Loucy (cell line): ENCODE measurements around the gene ASTN2.

Experiments used
- H2AFZ ChIP-seq: fragments of 200-600 bp; sonication (generic); 2 replicates; pipeline ENCODE4 v1.6.0; 2016; ENCODE audit warnings: antibody characterized with exemption, mild to moderate bottlenecking, low read length, moderate library complexity
- H3F3A ChIP-seq: fragments of 200-600 bp; 2 replicates; pipeline ENCODE4 v1.6.0; 2016; ENCODE audit warnings: antibody characterized with exemption, low read depth, mild to moderate bottlenecking
- H3K27me3 ChIP-seq: fragments of 200-600 bp; sonication (generic); 2 replicates; pipeline ENCODE4 v1.6.1; 2014; ENCODE audit warnings: low read length, mild to moderate bottlenecking; ENCODE audit not compliant: insufficient read depth, poor library complexity, severe bottlenecking
- H3K36me3 ChIP-seq: fragments of 200-600 bp; sonication (generic); 2 replicates; pipeline ENCODE4 v1.6.1; 2016; ENCODE audit warnings: low read length; ENCODE audit not compliant: insufficient read depth
- H3K4me1 ChIP-seq: fragments of 200-600 bp; sonication (generic); 2 replicates; pipeline ENCODE4 v1.5.1; 2014; ENCODE audit warnings: low read length, mild to moderate bottlenecking; ENCODE audit not compliant: insufficient read depth, poor library complexity, severe bottlenecking
- H3K4me2 ChIP-seq: fragments of 200-600 bp; sonication (generic); 2 replicates; pipeline ENCODE4 v1.6.0; 2014; ENCODE audit warnings: antibody characterized with exemption, low read length, low read depth, mild to moderate bottlenecking; ENCODE audit not compliant: poor library complexity, severe bottlenecking
- H3K4me3 ChIP-seq: fragments of 200-600 bp; sonication (generic); 2 replicates; pipeline ENCODE4 v1.5.1; 2014; ENCODE audit warnings: low read length, mild to moderate bottlenecking, mixed read lengths; ENCODE audit not compliant: poor library complexity, severe bottlenecking
- H3K79me2 ChIP-seq: fragments of 200-600 bp; sonication (generic); 2 replicates; pipeline ENCODE4 v1.6.1; 2014; ENCODE audit warnings: low read length; ENCODE audit not compliant: insufficient read depth
- H3K9ac ChIP-seq: fragments of 200-600 bp; sonication (generic); 2 replicates; pipeline ENCODE4 v1.6.0; 2014; ENCODE audit warnings: mild to moderate bottlenecking, low read depth, low read length, moderate library complexity; ENCODE audit not compliant: poor library complexity, severe bottlenecking
- H3K9me2 ChIP-seq: fragments of 200-600 bp; sonication (generic); replicated peaks from 2 replicates; pipeline ENCODE4 v1.6.1; 2016; ENCODE audit warnings: low read depth, low read length, mixed read lengths
- H3K9me3 ChIP-seq: fragments of 200-600 bp; sonication (generic); 2 replicates; pipeline ENCODE4 v1.6.1; 2014; ENCODE audit warnings: mild to moderate bottlenecking, antibody characterized with exemption, low read length, low read depth; ENCODE audit not compliant: insufficient read depth
- H4K20me1 ChIP-seq: fragments of 200-600 bp; sonication (generic); 2 replicates; pipeline ENCODE4 v1.6.0; 2014; ENCODE audit warnings: antibody characterized with exemption, low read length, mild to moderate bottlenecking; ENCODE audit not compliant: insufficient read depth, poor library complexity, severe bottlenecking
- EZH2phosphoT487 ChIP-seq: fragments of 200-600 bp; IDR thresholded peaks from 2 replicates; pipeline ENCODE4 v1.6.1; 2018; ENCODE audit warnings: antibody characterized with exemption, mild to moderate bottlenecking, moderate library complexity, borderline replicate concordance
- TF ChIP-seq, protein P1 (sequence below): fragments of 200-600 bp; sonication (generic); conservative IDR thresholded peaks from 2 replicates; pipeline ENCODE4 v1.5.1; 2014; ENCODE audit warnings: mild to moderate bottlenecking, antibody characterized with exemption, low read length

ASTN2 gene

DNA sequence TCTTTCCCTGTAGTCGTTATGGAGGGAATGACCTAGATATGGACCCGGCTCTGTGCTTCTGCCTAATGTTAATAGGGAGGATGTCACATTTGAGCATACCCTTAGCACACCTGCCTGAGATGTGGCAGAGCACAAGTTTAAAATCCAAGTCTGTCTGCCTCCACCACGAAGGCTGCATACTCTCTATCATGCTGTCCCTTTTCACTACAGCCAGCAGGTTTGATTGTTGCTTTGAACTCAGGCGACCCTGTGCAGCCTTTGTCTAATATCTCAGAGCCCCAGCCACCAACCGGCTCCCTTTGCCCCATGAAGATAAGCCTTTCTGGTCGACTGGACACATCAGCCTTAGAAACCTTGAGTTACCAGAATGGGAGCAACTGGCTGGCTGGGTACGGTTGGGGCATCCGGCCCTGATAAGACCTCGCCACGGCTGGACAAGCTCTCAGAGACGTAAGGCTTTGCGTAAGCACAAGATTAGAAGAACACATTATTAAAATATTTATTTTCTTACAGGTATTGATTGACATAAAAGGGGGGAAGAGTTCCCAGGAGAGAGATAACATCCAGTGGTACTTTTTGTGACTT, 949.8 kb downstream of the ASTN2 start:
- Histone ChIP-seq H3K9me3 (no peaks in the 10 kb centered on the region), H3K4me3 (no peak overlapping the region), H3K36me3 (no peaks in the 10 kb centered on the region), H3K27me3 (no peaks in the 10 kb centered on the region), H3K79me2 (no peaks in the 10 kb centered on the region), H2AFZ (no peak overlapping the region), H3K4me1 (no peaks in the 10 kb centered on the region), H3K9me2 (no peaks in the 10 kb centered on the region), H3K4me2 (no peak overlapping the region), H3K9ac (no peak overlapping the region), H3F3A (no peaks in the 10 kb centered on the region), H4K20me1 (no peaks in the 10 kb centered on the region)
- TF ChIP-seq, protein P1, sequence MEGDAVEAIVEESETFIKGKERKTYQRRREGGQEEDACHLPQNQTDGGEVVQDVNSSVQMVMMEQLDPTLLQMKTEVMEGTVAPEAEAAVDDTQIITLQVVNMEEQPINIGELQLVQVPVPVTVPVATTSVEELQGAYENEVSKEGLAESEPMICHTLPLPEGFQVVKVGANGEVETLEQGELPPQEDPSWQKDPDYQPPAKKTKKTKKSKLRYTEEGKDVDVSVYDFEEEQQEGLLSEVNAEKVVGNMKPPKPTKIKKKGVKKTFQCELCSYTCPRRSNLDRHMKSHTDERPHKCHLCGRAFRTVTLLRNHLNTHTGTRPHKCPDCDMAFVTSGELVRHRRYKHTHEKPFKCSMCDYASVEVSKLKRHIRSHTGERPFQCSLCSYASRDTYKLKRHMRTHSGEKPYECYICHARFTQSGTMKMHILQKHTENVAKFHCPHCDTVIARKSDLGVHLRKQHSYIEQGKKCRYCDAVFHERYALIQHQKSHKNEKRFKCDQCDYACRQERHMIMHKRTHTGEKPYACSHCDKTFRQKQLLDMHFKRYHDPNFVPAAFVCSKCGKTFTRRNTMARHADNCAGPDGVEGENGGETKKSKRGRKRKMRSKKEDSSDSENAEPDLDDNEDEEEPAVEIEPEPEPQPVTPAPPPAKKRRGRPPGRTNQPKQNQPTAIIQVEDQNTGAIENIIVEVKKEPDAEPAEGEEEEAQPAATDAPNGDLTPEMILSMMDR, result no peak
- no peak for TF ChIP-seq EZH2phosphoT487

DNA sequence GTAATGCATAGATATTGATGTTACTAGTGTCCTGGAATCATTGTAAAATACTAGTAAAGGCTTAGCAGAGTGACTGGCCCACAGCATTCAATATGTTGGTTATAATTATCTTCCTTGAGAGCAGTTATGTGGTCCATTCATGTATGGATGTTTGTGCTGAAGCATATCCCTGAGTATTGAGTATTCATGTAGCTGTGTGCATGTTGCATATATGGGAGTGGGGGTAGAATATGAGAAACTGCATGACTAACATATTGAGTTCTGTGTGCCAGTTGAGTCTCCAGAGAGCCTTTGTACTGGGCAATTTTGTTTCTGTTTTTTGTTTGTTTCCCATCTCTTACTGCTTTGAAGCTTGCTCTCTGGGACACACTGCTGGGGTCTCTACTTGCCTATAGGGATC, 950.4 kb downstream of the ASTN2 start:
- TF ChIP-seq, protein P1, result no peak
- no peak for TF ChIP-seq EZH2phosphoT487

DNA sequence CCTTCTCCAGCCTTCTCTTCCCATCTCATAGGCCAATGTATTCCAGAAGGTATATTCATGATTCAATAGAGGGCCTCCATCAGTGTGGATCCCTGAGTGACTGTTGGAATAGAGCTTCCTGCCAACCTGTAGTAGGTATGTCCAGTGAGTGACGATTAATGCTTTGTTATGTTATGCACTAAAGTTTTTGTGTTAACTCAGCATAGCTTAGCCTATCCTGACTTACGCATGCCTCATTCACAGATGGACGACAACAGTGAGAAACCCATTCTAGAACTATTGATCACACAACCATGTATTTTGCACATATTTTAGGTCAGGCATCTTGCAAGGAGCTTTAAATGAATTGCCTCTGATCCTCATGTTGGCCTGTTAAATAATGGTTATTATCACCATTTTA, 953.2 kb downstream of the ASTN2 start:
- H3K4me2 ChIP-seq, result no peak overlapping the region
- H3K4me1 ChIP-seq, result no peaks in the 10 kb centered on the region

More for the DNA sequence above, 950.4 kb downstream of the ASTN2 start:
- no peaks in the 10 kb centered on the region for H3K27me3 ChIP-seq
- no peaks in the 10 kb centered on the region for H3F3A ChIP-seq
- no peaks in the 10 kb centered on the region for H3K4me1 ChIP-seq
- H3K9ac ChIP-seq, result no peak overlapping the region
- no peaks in the 10 kb centered on the region for H3K9me2 ChIP-seq
- H2AFZ ChIP-seq, result no peak overlapping the region
- H3K4me2 ChIP-seq, result no peak overlapping the region
- H3K9me3 ChIP-seq, result no peaks in the 10 kb centered on the region
- no peaks in the 10 kb centered on the region for H3K79me2 ChIP-seq
- no peaks in the 10 kb centered on the region for H4K20me1 ChIP-seq
- no peaks in the 10 kb centered on the region for H3K36me3 ChIP-seq
- no peak overlapping the region for H3K4me3 ChIP-seq

More for the DNA sequence above, 953.2 kb downstream of the ASTN2 start:
- Histone ChIP-seq H3K4me3 (no peak overlapping the region), H3K36me3 (no peaks in the 10 kb centered on the region), H2AFZ (no peak overlapping the region), H3K27me3 (no peaks in the 10 kb centered on the region), H3K9ac (no peak overlapping the region), H3K9me2 (no peaks in the 10 kb centered on the region), H3K9me3 (no peaks in the 10 kb centered on the region), H4K20me1 (no peaks in the 10 kb centered on the region), H3F3A (no peaks in the 10 kb centered on the region), H3K79me2 (no peaks in the 10 kb centered on the region)
- TF ChIP-seq, protein P1, result no peak
- no peak for TF ChIP-seq EZH2phosphoT487
